IMR-90 (cell line): Measurements from ENCODE around the gene CFH. TPM values are rescaled to one million over a fixed set of nuclear protein-coding genes. Genes with fewer than 3 reads are reported as not detected.

Experiments used
- ATAC-seq: fragments of 200-7000 bp; cut with Tn5 transposase; 2 replicates; pipeline ENCODE4 v1.9.1; 2020; ENCODE audit warnings: low read depth, mild to moderate bottlenecking, moderate library complexity
- BruUV-seq: library from RNA; stranded (reverse); fragments of 400-500 nt; replicated peaks from 2 replicates; lab custom pipeline; 2021; lab: Mats Ljungman, UMichigan
- CTCF ChIA-PET: fragments of 300-600 bp; formaldehyde crosslinking; extraction: SDS; loops from one replicate; lab custom pipeline; 2021; ENCODE audit warnings: antibody characterized with exemption; lab: Yijun Ruan, JAX
- POLR2A ChIA-PET: fragments of 300-600 bp; sonication (Branson Sonifier 250); formaldehyde crosslinking; loops from one replicate; lab custom pipeline; 2022; ENCODE audit warnings: antibody characterized with exemption; ENCODE audit not compliant: unreplicated experiment; lab: Charles Lee
- DNase-seq: peaks from one replicate; pipeline ENCODE4 v3.0.0; 2013
- H2AFZ ChIP-seq: replicated peaks from 2 replicates; pipeline ENCODE3; 2013; ENCODE audit warnings: low read length, mild to moderate bottlenecking; ENCODE audit not compliant: poor library complexity
- H2AK5ac ChIP-seq: 2 replicates; pipeline ENCODE4 v1.6.1; 2013; ENCODE audit warnings: low read depth, low read length, inconsistent platforms
- H2AK9ac ChIP-seq: replicated peaks from 2 replicates; pipeline ENCODE3; 2013; ENCODE audit warnings: mild to moderate bottlenecking, low read depth, low read length, moderate library complexity; ENCODE audit not compliant: poor library complexity
- H2BK120ac ChIP-seq: 2 replicates; pipeline ENCODE4 v1.6.1; 2013; ENCODE audit warnings: low read depth, low read length, inconsistent platforms
- H2BK15ac ChIP-seq: 3 replicates; pipeline ENCODE4 v1.6.1; 2013; ENCODE audit warnings: low read depth, low read length, inconsistent platforms
- H2BK20ac ChIP-seq: 2 replicates; pipeline ENCODE4 v1.6.1; 2013; ENCODE audit warnings: low read depth, mild to moderate bottlenecking, inconsistent platforms, low read length, moderate library complexity
- H2BK5ac ChIP-seq: 2 replicates; pipeline ENCODE4 v1.6.1; 2013; ENCODE audit warnings: mild to moderate bottlenecking, low read depth, low read length, inconsistent platforms; ENCODE audit not compliant: poor library complexity, severe bottlenecking
- H3K14ac ChIP-seq: replicated peaks from 2 replicates; pipeline ENCODE4 v1.6.1; 2013; ENCODE audit warnings: low read depth, low read length, inconsistent platforms
- H3K18ac ChIP-seq: 2 replicates; pipeline ENCODE4 v1.6.1; 2013; ENCODE audit warnings: low read depth, low read length, control low read depth
- H3K23ac ChIP-seq: 2 replicates; pipeline ENCODE4 v1.6.1; 2013; ENCODE audit warnings: low read depth, low read length, inconsistent platforms
- H3K27ac ChIP-seq: 2 replicates; pipeline ENCODE4 v1.5.1; 2013; ENCODE audit warnings: mild to moderate bottlenecking, control low read depth, low read length; ENCODE audit not compliant: insufficient read depth
- H3K27me3 ChIP-seq: 2 replicates; pipeline ENCODE4 v1.6.1; 2013; ENCODE audit warnings: low read length; ENCODE audit not compliant: control insufficient read depth, insufficient read depth
- H3K36me3 ChIP-seq: 2 replicates; pipeline ENCODE4 v1.6.1; 2013; ENCODE audit warnings: low read length, mixed read lengths; ENCODE audit not compliant: control insufficient read depth, insufficient read depth
- H3K4ac ChIP-seq: 2 replicates; pipeline ENCODE4 v1.6.1; 2013; ENCODE audit warnings: low read depth, low read length, inconsistent platforms
- H3K4me1 ChIP-seq: 2 replicates; pipeline ENCODE4 v1.6.1; 2013; ENCODE audit warnings: low read length, mixed read lengths; ENCODE audit not compliant: control insufficient read depth, insufficient read depth
- H3K4me2 ChIP-seq: 2 replicates; pipeline ENCODE4 v1.6.1; 2013; ENCODE audit warnings: low read depth, mild to moderate bottlenecking, control low read depth, low read length, moderate library complexity
- H3K4me3 ChIP-seq: 2 replicates; pipeline ENCODE4 v1.5.1; 2013; ENCODE audit warnings: low read depth, mild to moderate bottlenecking, control low read depth, low read length, moderate library complexity; ENCODE audit not compliant: insufficient read depth
- H3K56ac ChIP-seq: 2 replicates; pipeline ENCODE4 v1.6.1; 2013; ENCODE audit warnings: low read length, inconsistent platforms; ENCODE audit not compliant: insufficient read depth; ENCODE audit errors: extremely low read depth
- H3K79me1 ChIP-seq, 2 experiments: 2 replicates each; pipeline ENCODE4 v1.6.1; 2013; ENCODE audit warnings: low read length in 2 of 2, inconsistent platforms in 1 of 2, low read depth in 1 of 2
- H3K9ac ChIP-seq: 2 replicates; pipeline ENCODE4 v1.6.1; 2013; ENCODE audit warnings: low read depth, low read length, control low read depth
- H3K9me1 ChIP-seq: 2 replicates; pipeline ENCODE4 v1.6.1; 2013; ENCODE audit warnings: low read length, inconsistent platforms; ENCODE audit not compliant: insufficient read depth
- H3K9me3 ChIP-seq: 2 replicates; pipeline ENCODE4 v1.6.1; 2013; ENCODE audit warnings: low read length; ENCODE audit not compliant: control insufficient read depth, insufficient read depth
- H4K20me1 ChIP-seq: 2 replicates; pipeline ENCODE4 v1.6.1; 2013; ENCODE audit warnings: low read length, inconsistent platforms; ENCODE audit not compliant: insufficient read depth
- H4K5ac ChIP-seq: 2 replicates; pipeline ENCODE4 v1.6.1; 2013; ENCODE audit warnings: mild to moderate bottlenecking, low read depth, low read length, control low read depth
- H4K8ac ChIP-seq, 2 experiments: 2 replicates each; pipeline ENCODE4 v1.6.1; 2013; ENCODE audit warnings: low read depth in 2 of 2, low read length in 2 of 2, control low read depth in 1 of 2, inconsistent platforms in 1 of 2
- H4K91ac ChIP-seq: 2 replicates; pipeline ENCODE4 v1.6.1; 2013; ENCODE audit warnings: low read depth, low read length, inconsistent platforms; ENCODE audit not compliant: insufficient read depth
- BHLHE40 ChIP-seq: fragments of 150-350 bp; IDR thresholded peaks from 2 replicates; pipeline ENCODE4 v1.6.1; 2016; ENCODE audit warnings: mild to moderate bottlenecking, low read depth, low read length
- CEBPB ChIP-seq: IDR thresholded peaks from 2 replicates; pipeline ENCODE4 v1.6.1; 2012; ENCODE audit warnings: low read depth, low read length, improper control_type of control experiment
- CHD1 ChIP-seq: IDR thresholded peaks from 2 replicates; pipeline ENCODE4 v1.6.1; 2012; ENCODE audit warnings: low read depth, low read length, improper control_type of control experiment
- ELK1 ChIP-seq: fragments of 150-350 bp; IDR thresholded peaks from 2 replicates; pipeline ENCODE4 v1.6.1; 2016; ENCODE audit warnings: low read depth, mild to moderate bottlenecking, low read length, moderate library complexity, borderline replicate concordance
- FOS ChIP-seq: fragments of 150-350 bp; IDR thresholded peaks from 2 replicates; pipeline ENCODE4 v1.6.1; 2016; ENCODE audit warnings: low read depth, low read length
- MAFK ChIP-seq: IDR thresholded peaks from 2 replicates; pipeline ENCODE4 v1.6.1; 2012; ENCODE audit warnings: low read depth, low read length, improper control_type of control experiment
- MAZ ChIP-seq: IDR thresholded peaks from 2 replicates; pipeline ENCODE4 v1.6.1; 2012; ENCODE audit warnings: low read depth, mild to moderate bottlenecking, low read length, improper control_type of control experiment, moderate library complexity, borderline replicate concordance
- MXI1 ChIP-seq: IDR thresholded peaks from 2 replicates; pipeline ENCODE4 v1.6.1; 2012; ENCODE audit warnings: low read depth, mild to moderate bottlenecking, low read length, moderate library complexity, borderline replicate concordance
- NFE2L2 ChIP-seq: fragments of 150-350 bp; IDR thresholded peaks from 2 replicates; pipeline ENCODE4 v1.6.1; 2016; ENCODE audit warnings: low read depth, mild to moderate bottlenecking, low read length
- POLR2A ChIP-seq: IDR thresholded peaks from 2 replicates; pipeline ENCODE4 v1.6.1; 2012; ENCODE audit warnings: mild to moderate bottlenecking, low read depth, low read length
- RAD21 ChIP-seq: IDR thresholded peaks from 2 replicates; pipeline ENCODE4 v1.6.1; 2012; ENCODE audit warnings: low read length, improper control_type of control experiment
- RCOR1 ChIP-seq: IDR thresholded peaks from 2 replicates; pipeline ENCODE4 v1.6.1; 2012; ENCODE audit warnings: mild to moderate bottlenecking, low read length, improper control_type of control experiment; ENCODE audit not compliant: insufficient replicate concordance
- RFX5 ChIP-seq: IDR thresholded peaks from 2 replicates; pipeline ENCODE4 v1.8.0; 2012; ENCODE audit warnings: low read depth, mild to moderate bottlenecking, low read length, moderate library complexity
- SMC3 ChIP-seq: fragments of 150-350 bp; IDR thresholded peaks from 2 replicates; pipeline ENCODE4 v1.6.1; 2016; ENCODE audit warnings: low read depth, mild to moderate bottlenecking, antibody characterized with exemption, low read length, moderate library complexity
- USF2 ChIP-seq: fragments of 150-350 bp; IDR thresholded peaks from 2 replicates; pipeline ENCODE4 v1.6.1; 2017; ENCODE audit warnings: mild to moderate bottlenecking, antibody characterized with exemption, low read length, low read depth
- WGBS, 2 experiments: methylation state at CpG; one replicate each; pipeline versions ENCODE4 v1.1.5 to v1.1.7; 2013; ENCODE audit warnings: missing lambda C conversion rate in 2 of 2; ENCODE audit not compliant: insufficient read length in 1 of 2; ENCODE audit errors: extremely low coverage in 2 of 2; 5-methylcytosine and 5-hydroxymethylcytosine counted together
- dilution Hi-C: fragments of 300-500 bp; cut with HindIII; formaldehyde crosslinking; loops from one replicate; pipeline ENCODE4 v1.14.3; 2018; ENCODE audit warnings: low sequenced_read_pairs; ENCODE audit not compliant: unreplicated experiment
- in situ Hi-C: fragments of 300-500 bp; cut with MboI; formaldehyde crosslinking; loops from 3 replicates; pipeline ENCODE4 v1.14.3; 2019; ENCODE audit warnings: low sequenced_read_pairs, inconsistent platforms, mixed read lengths
- intact Hi-C: fragments of 100-400 bp; cut with micrococcal nuclease; formaldehyde crosslinking; loops from 2 replicates; pipeline ENCODE4 v1.10.0; 2022
- polyA plus RNA-seq, 3 experiments: library from polyadenylated mRNA; depleted of rRNA; stranded (reverse); fragments of >200 nt; gene quantifications; 2 replicates each; pipeline ENCODE4 v1.2.3, GENCODE V29; 2012; ENCODE audit warnings: low replicate concordance in 1 of 3
- total RNA-seq: library from RNA; depleted of rRNA; stranded (reverse); fragments of >200 nt; gene quantifications from 2 replicates; pipeline ENCODE4 v1.2.3, GENCODE V29; 2012

CFH gene
- total and polyA plus RNA-seq, 2 of the 4 experiments (the other 2 are of a cell fraction): 6.3 to 12.1 TPM

DNA sequence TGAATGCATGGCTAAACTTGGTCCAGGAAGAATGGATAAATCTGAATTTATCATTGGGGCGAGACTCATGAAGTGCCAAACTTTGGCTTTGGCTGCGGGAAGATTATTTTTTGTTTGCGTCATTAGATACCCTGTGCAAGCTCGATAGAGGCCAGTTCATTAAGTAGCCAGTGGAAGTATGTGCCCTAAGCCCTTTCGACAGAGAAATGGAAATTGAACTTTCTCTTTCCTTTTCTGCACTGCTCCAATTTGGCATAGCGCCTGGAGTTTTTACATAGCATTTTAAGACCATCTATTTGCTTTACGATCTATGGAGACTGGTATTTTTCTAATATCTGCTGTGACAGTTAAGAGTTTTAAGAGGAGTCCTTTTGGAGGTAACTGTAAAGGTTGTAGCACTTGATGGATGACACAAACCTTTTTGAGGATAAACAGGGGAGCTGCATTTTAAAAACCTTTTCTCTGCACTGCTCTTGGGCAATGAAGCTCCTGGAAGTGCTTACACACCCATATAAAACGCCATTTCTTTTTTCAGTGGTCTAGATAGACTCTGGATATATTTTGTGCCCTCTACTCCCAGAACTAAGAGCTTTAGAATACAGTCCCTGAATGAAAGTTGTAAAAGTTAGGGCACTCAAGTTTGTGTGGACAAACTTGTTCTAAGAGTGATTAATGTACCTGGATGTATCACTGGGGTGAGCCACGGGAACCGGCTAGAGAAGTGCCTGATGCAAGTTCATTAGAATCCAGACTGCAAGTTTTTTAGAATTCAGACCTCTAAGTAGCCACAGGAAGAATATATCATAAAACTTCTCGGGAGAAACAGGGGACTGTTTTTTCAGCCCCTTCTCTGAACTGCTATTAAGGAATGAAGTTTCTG lies 81.5 kb downstream of the CFH start:
- no peak for DNase-seq
- dilution Hi-C loops: no loop called here
- WGBS, 2 experiments: no CpG with 5 or more reads among the region's 11 CpGs
- no peak for TF ChIP-seq USF2
- no peak for TF ChIP-seq CHD1
- TF ChIP-seq MXI1: no peak
- TF ChIP-seq MAFK: no peak
- no peak for TF ChIP-seq SMC3
- TF ChIP-seq FOS: no peak
- no peak for TF ChIP-seq ELK1
- TF ChIP-seq NFE2L2: no peak
- TF ChIP-seq BHLHE40: no peak
- no peak for TF ChIP-seq POLR2A
- TF ChIP-seq CEBPB: no peak
- no peak for TF ChIP-seq MAZ
- TF ChIP-seq RCOR1: no peak
- no peak for TF ChIP-seq RFX5
- TF ChIP-seq RAD21: no peak

More for the DNA sequence above, 81.5 kb downstream of the CFH start:
- H3K4me1 ChIP-seq: no peaks in the 10 kb centered on the region
- H3K27me3 ChIP-seq: no peaks in the 10 kb centered on the region
- no peak overlapping the region for H3K14ac ChIP-seq
- no peak overlapping the region for H4K5ac ChIP-seq
- no peak overlapping the region for H4K91ac ChIP-seq
- intact Hi-C loops: no loop called here
- H2AFZ ChIP-seq: no peak overlapping the region
- H3K4me2 ChIP-seq: no peak overlapping the region
- no TSS peak for BruUV-seq
- no peak for ATAC-seq
- no peak overlapping the region for H2BK120ac ChIP-seq
- ChIA-PET POLR2A (no interaction called here), CTCF (interaction anchor here (1.0 kb wide), 1 partner anchor 10 kb away, joined by 3 read pairs; no protein-coding TSS in a partner anchor)
- H3K23ac ChIP-seq: no peak overlapping the region
- H3K27ac ChIP-seq: no peak overlapping the region
- H3K4ac ChIP-seq: no peak overlapping the region
- in situ Hi-C loops: no loop called here
- no peaks in the 10 kb centered on the region for H3K79me1 ChIP-seq
- H2BK20ac ChIP-seq: no peak overlapping the region
- no peak overlapping the region for H3K56ac ChIP-seq
- no peak overlapping the region for H2BK15ac ChIP-seq
- H3K9me3 ChIP-seq: no peaks in the 10 kb centered on the region
- H2AK5ac ChIP-seq: no peak overlapping the region
- no peaks in the 10 kb centered on the region for H4K20me1 ChIP-seq
- no peak overlapping the region for H2BK5ac ChIP-seq
- H3K9ac ChIP-seq: no peak overlapping the region
- no peak overlapping the region for H2AK9ac ChIP-seq
- no peaks in the 10 kb centered on the region for H3K9me1 ChIP-seq
- H3K36me3 ChIP-seq: no peaks in the 10 kb centered on the region
- no peak overlapping the region for H3K18ac ChIP-seq
- no peak overlapping the region for H4K8ac ChIP-seq
- H3K4me3 ChIP-seq: no peak overlapping the region
